GM18867 (cell line): ENCODE results near the gene TTLL5.

ENCODE experiments used
- ATAC-seq: cut with Tn5 transposase; IDR thresholded peaks from one replicate; pipeline ENCODE4 v1.9.1; 2021; ENCODE audit warnings: mild to moderate bottlenecking, moderate library complexity; ENCODE audit not compliant: unreplicated experiment

TTLL5 gene

DNA sequence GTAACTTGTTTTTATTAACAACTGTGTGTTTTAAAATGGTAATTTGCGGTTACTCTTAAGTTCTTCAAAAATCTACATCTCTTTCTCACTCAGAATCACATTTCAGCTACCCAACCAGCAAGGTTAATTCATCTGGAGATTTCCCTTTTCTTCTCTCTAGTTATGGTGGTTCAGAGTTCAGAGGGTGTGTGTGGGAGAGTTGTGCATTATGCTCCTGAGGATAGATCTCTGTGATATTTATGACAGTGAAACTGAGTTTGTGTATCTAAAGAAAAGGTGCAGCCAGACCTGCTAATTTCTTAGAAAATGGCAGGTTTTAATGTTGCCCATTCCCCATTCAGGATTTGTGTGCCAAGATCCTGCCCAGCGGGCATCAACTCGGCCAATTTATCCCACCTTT is 73.8 kb downstream of the TTLL5 start:
- ATAC-seq: no peak

DNA sequence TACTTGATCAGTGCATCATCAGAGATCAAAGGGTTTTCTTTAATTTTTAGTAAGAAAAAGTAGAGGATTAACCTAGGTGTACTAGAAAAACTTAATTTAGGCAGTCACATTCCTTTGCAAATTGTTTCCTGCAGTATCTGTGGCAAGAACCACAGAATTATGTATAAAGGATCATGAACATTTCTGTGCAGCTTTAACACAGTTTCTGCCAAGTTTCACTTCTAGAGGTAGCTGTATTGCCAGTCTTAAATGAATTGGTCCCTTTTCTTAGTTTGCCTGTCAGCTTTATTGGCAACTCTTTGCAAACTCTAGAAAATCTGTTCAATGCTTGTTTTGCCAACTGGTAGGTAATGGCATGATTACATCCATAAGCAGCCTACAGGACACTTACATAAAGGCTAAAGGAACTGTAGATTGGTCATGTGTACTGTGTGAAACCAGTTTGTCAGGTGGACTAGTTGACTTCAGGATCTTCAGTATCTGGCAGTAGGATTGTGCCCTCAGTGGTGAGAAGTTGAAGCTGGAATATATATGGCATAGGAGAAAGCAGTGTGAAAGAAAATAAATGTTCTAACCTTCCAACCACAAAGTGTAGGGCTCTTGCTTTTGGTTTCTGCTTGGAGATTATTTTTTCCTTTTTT is 75.9 kb downstream of the TTLL5 start:
- no peak for ATAC-seq

DNA sequence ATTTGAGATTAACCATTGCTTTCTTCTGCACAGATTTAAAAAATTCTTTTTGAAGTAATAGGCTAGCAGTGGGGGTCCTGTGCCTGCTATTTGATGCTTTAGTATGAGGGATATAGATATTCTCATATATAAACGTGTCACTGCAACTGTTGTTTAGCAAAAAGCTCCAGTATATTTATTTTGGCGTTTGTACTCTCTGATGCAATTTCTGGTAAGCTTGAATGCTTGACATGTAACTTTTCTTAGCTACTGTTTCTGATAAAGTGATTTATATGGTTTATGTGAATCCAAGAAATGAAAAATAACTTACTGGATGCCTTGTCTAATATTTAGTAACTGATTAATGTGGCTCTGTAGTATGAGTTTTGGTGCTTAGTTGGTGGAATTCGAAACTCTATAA is 77.1 kb downstream of the TTLL5 start:
- ATAC-seq: no peak

GRCh38 chr14:75742867-75743266 is 81.8 kb downstream of the TTLL5 start:
- ATAC-seq: no peak

GRCh38 chr14:75747899-75748298 is 86.9 kb downstream of the TTLL5 start:
- ATAC-seq: no peak

- ATAC-seq: no peak
Observed at GRCh38 chr14:75748336-75748735, 87.3 kb downstream of the TTLL5 start.

GRCh38 chr14:75751296-75751695 is 90.2 kb downstream of the TTLL5 start:
- no peak for ATAC-seq

GRCh38 chr14:75752086-75752485 is 91.0 kb downstream of the TTLL5 start:
- ATAC-seq: no peak

GRCh38 chr14:75752907-75753594 is 92.0 kb downstream of the TTLL5 start:
- no peak for ATAC-seq

- ATAC-seq: no peak
Observed at GRCh38 chr14:75753696-75754095, 92.7 kb downstream of the TTLL5 start.

DNA sequence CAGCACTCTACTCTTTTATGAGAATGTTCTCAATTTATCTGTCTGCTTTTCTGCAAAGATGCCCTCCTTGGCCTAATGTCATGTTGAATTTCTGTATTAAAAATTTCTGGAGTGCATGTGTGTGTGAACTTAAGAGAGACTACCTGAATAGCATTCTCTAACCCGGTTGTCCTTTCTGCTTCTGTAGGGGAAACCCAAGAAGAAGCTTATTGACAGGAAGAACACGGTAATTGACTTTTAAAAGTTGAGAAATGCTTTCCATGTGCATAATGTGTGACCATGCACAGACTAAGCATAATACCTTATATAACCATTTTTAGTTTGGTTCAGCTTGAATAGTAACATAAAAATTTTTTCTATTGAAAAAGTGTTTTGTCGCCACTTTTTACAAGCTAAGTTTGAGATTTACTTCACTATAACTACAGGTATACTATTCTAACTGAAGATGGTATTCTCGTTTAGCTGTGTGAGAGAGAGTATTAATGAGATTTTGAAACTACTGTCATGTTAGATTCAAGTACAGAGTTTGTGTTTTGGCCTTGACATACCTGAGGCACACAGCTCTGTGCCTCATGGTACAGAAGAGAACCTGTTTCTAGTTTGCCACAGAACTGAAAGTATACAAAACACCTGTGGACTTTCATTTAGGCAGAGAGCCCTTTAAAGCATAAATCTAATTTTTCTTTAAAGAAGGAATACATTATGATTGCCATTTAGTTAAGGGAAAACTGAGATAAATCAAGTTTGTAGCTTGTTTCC is 96.8 kb downstream of the TTLL5 start:
- no peak for ATAC-seq

DNA sequence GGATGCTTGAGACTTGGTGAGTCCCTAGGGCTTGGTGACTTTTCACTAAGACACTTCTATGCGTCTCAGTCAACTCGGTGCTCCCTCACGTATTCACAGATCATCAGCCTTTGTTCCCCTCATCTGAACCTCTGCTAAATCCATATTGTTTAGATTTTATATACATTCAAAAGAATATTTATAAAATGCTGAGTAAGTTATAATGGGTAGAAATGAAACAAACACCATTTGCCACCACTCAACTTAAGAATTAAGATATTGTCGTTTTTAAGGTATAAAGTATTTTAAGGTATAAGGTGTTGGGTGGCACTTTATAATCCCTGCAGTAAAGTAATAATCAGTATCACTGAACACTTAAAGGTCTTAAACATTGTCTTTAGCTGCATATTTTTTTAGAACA is 103.0 kb downstream of the TTLL5 start:
- no peak for ATAC-seq

DNA sequence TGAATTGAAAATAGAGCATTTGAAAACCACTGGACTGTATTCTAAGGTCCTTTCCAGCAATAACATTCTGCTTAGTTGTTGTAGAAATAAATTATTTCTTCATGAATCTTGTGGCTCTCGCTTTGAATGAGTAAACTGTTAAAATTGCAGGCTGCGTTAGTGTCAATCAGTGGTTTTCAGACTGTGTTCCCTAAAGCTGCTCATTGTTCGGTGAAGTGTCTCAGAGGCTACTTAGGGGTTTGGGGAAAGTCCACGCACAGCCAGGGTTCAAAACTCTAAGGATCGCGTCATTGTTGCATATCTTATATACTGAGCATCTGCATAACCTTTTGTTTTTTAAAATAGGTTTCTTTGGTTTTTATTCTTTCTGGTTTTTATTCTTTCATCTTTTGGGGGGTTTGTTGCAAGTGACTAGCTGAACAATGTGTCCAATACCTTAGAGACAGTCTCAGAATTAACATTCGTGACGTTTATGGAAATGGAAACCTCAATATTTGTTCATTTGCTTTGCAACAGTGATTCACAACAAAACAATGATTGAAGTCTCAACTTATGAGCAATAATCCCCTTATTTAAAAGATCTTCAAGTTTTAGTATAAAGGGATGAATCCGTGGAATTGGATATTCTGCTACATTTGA is 108.1 kb downstream of the TTLL5 start:
- no peak for ATAC-seq

DNA sequence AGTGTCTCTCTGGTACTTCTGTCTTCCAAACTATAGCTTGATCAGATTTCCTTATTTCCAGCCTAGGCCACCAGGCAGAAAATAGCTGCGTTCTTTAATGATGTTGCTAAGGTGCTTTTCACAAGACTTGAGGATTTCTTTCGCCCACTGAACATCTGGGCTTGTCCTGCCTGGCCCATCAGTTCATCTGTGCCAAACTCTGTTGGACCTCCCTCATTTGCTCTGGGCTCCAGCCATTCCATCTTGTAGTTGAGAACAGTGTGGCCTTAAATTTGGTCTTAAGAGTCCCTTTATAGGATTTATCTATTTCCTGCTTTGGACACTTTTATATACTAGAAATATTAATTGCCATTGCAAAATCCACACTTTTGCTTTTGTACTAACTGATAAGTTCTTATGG is 109.6 kb downstream of the TTLL5 start:
- no peak for ATAC-seq

DNA sequence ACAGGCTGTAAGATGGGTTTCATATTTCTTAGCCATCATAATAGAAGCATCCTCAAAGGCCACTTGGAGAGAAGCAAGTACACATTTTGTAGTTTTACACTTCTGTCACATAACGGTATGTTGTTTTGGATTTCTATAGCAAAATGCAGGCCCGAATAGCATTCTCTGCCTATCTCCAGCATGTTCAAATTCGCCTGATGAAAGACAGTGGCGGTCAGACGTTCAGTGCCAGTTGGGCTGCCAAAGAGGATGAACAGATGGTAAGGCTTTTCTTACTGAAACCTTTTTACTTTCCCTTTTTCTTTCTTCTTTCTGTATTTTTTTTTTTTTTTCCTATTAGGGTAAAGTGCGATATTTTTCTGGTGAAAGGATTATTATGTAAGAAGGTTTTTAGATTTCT is 110.5 kb downstream of the TTLL5 start:
- ATAC-seq: no peak

- no peak for ATAC-seq
Observed at GRCh38 chr14:75773046-75773445, 112.0 kb downstream of the TTLL5 start.

DNA sequence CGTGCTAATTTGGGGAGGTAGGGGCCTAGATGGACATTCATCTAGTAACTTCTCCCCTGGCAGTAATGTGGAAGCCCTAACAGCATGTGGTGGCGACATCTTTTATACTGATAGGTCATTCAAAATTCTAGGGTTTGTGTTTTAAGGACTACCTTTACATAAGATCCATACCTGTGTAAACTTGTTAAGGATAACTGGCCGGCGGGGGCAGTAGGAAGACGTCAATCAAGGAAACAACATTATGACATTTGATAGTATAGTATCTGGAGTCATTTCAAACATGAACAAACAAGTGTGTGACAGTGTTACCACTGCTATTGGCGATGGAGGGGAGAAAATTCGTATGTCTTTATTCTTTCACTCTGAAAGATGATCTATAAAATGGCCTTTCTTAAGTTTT is 120.0 kb downstream of the TTLL5 start:
- ATAC-seq: no peak

DNA sequence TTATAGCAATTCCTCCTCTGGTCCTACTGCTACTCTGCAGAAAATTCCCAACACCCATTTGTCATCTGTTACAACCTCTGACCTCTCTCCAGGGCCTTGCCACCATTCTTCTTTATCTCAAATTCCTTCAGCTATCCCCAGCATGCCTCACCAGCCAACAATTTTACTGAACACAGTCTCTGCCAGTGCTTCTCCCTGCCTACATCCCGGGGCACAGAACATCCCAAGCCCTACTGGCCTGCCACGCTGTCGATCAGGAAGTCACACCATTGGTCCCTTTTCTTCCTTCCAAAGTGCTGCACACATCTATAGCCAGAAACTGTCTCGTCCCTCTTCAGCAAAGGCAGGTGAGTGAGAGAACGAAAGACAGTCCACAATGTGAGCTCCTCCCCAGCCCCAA is 122.1 kb downstream of the TTLL5 start:
- ATAC-seq: no peak

- no peak for ATAC-seq
Observed at GRCh38 chr14:75783602-75784313, 122.7 kb downstream of the TTLL5 start.

- ATAC-seq: no peak
Observed at GRCh38 chr14:75784314-75784686, 123.3 kb downstream of the TTLL5 start.

DNA sequence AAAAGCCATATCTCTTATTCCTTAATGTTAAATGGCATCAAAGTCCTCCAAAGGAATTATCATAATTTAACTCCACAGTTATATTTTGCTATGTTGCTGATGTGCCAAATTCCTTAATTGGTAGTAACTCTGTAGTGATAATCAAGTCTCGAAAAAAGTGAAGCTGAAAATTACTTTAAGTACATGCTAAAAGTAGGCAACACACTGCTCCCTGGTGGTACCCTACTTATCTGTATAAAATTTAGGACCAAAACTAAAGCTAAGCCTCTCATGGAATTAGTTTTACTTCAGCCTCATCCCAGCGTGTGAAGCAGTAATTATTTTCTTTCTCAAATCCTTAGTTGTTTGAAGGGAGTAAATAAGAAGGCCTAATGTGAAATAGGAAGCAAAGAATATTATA is 132.8 kb downstream of the TTLL5 start:
- no peak for ATAC-seq
